ENCODE data around the gene TOPAZ1.

DNA sequence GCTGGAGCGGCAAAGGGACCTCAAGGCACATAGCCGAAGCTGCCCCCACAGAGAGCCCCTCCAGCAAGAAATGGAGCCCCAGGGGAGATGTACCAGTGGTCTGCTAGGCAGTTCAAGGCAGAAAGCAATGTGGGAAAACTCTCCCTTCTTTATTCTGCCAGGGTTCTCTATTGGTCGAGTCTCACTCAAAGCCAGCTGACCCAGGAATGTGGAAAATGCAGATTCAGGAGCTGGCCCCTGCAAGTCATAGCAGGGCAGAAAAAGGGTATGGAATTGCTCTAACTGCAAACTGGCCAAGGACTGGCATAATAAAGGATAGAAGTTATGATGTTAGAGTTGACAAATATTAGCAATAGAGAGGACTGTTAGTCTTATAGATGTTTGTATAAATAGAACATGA is 4.0 kb upstream of the TOPAZ1 start:
- TF ChIP-seq EZH2 (IDR thresholded peaks at IDR 0.05; ENCODE audit: low read depth, low read length, severe bottlenecking) (no peak), RAD21 (IDR thresholded peaks at IDR 0.05 in 1 of 2, conservative IDR thresholded peaks at IDR 0.05 in 1 of 2; ENCODE audit: low read depth in 2 of 2, low read length in 2 of 2) (no peak), EP300 (IDR thresholded peaks at IDR 0.05; ENCODE audit: borderline replicate concordance in 1 of 2, low read depth in 2 of 2, low read length in 2 of 2) (no peak)
- TF ChIP-seq, protein P1, sequence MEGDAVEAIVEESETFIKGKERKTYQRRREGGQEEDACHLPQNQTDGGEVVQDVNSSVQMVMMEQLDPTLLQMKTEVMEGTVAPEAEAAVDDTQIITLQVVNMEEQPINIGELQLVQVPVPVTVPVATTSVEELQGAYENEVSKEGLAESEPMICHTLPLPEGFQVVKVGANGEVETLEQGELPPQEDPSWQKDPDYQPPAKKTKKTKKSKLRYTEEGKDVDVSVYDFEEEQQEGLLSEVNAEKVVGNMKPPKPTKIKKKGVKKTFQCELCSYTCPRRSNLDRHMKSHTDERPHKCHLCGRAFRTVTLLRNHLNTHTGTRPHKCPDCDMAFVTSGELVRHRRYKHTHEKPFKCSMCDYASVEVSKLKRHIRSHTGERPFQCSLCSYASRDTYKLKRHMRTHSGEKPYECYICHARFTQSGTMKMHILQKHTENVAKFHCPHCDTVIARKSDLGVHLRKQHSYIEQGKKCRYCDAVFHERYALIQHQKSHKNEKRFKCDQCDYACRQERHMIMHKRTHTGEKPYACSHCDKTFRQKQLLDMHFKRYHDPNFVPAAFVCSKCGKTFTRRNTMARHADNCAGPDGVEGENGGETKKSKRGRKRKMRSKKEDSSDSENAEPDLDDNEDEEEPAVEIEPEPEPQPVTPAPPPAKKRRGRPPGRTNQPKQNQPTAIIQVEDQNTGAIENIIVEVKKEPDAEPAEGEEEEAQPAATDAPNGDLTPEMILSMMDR (IDR thresholded peaks at IDR 0.05; ENCODE audit: control extremely low read depth in 1 of 3, insufficient read depth in 1 of 3, low read depth in 1 of 3, low read length in 3 of 3) = no peak

Measured in H1 (cell line).